GM21619 (cell line): ENCODE measurements around the gene STKLD1.
"Not testable (repeated sequence)": the region's sequence is repeated elsewhere in the genome, so short reads cannot be mapped to it uniquely, and the experiment has no call there.

Experiments
- ATAC-seq: cut with Tn5 transposase; IDR thresholded peaks from one replicate; pipeline ENCODE4 v1.9.1; 2021; ENCODE audit not compliant: unreplicated experiment

Gene STKLD1

GRCh38 chr9:133360400-133361393 is 15.5 kb upstream of the STKLD1 start:
- no peak for ATAC-seq

- ATAC-seq = no peak
Observed at GRCh38 chr9:133361507-133362092, 14.6 kb upstream of the STKLD1 start.

DNA sequence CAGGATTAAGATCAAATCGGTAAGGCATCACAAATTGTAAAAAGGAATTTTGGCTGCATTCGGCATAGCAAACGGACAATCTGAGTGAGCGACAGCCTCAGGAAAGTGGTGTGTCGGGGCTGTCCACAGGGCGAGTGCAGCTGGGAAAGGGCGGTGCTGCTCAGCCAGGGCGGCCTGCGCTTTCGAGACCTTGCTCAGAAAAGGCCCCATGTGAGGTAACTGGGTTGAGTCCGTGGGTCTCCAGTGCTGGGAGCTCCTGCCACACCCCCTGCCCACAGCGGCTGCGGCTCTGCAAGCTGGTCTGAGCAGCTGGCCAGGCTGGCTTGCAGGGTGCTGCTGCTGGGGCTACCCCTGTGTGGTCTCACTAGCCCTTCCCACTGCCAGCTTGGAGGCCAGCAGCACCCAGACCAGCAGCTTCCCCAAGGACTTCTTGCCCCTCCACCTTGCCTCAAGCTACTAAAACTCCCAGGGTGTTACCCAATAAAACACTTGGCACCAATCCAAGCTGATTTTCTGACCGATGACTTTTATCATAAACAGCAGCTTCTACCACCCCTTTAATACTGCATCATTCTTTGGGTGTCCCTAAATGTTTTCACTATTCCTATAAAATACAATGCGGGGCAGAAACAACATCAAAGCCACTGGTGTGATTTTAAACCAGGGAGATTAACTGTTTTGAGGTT is 13.7 kb upstream of the STKLD1 start:
- no peak for ATAC-seq

GRCh38 chr9:133366435-133366834 is 9.7 kb upstream of the STKLD1 start:
- ATAC-seq = no peak

- no peak for ATAC-seq
Observed at GRCh38 chr9:133367221-133367620, 8.9 kb upstream of the STKLD1 start.

DNA sequence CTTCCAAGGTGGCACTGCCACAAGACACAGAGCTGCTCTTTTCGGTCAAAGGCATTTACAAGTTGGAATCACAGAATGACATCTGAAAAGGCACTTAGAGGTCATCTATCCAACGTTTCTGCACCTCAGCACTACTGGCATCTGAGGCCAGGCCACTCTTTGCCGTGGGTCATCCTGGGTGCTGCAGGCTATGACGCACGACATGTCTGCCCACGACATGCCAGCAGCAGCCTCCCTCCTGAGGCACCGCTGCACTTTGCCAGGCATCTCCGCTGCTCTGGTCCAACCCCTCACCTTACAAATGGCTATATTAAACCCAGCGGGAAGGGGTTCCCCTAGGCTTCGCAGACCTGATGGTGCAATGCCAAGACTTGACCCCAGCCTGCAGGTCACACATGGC is 8.4 kb upstream of the STKLD1 start:
- no peak for ATAC-seq

- ATAC-seq = no peak
Observed at GRCh38 chr9:133368249-133368881, 7.8 kb upstream of the STKLD1 start.

- no peak for ATAC-seq
Observed at GRCh38 chr9:133369422-133369821, 6.7 kb upstream of the STKLD1 start.

- ATAC-seq = no peak
Observed at GRCh38 chr9:133369933-133370332, 6.2 kb upstream of the STKLD1 start.

DNA sequence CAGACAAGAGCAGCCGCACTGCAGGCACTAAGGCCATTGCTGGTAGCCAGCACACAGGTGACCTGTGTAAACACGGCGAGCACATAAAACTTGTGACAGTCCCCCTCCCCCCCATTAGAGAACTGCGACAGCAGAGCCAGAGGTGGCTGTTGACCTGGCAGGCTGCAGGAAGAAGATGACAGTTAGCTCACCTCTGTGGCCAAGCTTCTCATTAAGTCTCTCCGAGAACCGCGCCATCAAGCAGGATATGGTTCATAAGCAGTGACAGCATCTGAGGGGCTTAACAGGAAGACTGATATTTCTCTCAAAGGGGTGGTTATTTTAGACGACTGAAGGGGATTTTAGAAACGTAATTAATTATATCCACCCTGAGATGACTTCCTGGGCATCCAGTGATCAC is 5.5 kb upstream of the STKLD1 start:
- ATAC-seq = no peak

DNA sequence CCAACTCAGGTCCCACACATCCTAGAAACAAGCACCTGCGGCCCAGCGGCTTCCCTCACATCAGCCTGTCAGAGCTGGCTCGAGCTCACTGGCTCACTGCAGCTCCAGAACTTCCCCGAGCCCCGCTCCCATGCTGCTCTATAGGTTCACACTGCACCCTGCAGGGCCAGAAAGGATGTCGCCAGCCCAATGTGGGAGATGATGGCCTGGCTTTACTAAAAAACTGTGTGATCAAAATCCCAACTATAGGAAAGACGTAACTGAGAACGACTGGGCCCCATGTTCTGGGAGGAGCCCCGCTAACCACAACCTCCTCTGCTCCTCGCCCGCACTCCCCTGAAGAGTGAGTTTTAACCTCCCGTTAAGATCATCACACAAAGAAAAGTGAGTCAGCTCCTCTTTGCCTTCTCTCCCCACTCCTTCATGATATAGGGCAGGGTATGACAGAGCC is 4.9 kb upstream of the STKLD1 start:
- no peak for ATAC-seq

DNA sequence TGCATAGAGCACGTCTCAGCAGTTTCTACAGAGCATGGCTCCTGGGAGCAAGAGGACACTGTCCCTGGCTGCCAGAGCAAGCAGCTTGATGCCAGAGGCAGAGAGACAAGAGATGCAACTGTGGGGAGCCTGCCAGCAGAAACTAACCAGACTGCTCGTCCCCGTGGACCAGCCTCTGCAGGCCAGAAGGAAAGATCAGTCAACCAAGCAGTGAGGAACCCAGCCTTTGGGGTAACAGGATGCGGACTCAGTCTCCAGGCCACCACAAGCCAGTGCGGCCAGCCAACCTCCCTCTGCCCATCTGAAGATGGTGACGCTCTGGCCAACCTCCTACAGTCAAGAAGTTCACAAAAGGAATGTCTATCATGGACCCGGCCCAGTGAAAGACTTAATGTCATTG is 4.0 kb upstream of the STKLD1 start:
- no peak for ATAC-seq

DNA sequence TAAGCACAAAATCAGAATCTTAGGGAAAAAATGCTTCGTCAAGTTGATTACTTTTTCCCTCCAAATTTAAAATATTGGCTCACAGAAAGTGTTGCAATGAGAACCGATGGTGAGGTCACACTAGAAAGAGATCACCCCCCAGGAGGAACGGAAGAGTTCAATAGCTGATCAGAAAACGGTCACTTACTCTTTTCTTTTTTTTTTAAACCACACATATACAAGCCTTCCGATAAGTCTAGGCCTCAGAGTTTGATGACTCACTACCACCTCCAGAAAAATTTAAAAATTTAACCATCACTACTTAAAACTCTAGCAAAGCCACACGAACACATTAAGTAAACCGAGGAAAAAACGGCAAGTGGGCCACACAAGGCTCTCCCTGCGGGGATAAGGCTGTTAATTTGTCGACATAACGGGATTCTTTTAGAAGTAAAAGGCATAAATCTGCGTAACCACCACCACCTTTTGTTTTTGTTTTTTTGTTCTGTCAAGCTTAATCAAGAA is 1.5 kb upstream of the STKLD1 start:
- ATAC-seq = no peak

DNA sequence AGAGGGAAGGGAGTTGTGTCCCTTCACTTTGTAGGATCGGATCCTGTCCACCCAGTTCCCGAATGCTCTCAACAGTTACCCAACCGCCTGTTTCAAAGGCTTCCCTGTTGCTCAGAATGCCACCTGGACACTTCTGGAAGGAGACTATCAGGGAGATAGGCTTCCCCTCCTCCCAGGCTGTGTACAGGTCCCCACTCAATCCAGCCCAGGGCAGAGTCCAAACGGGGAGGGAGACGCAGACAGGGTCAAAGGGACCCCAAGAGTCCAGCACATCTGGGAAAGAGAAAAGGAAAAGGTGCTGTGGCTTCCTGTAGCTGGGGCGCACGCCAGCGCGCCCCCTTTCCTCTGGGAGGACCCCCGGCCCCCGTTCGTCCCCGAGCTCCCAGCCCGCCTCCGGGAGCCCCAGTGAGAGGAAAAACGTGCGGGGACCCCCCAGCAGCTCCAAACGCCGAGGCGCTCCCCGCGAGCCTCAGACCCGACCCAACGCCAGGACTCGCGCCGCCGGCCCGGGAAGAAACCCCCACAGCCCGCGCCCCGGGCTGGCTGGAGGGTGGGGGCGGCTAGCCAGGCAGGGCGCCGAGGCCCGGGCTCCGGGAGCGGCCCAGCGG is 946 bp upstream of the STKLD1 start:
- peak; percentile 17 for ATAC-seq

GRCh38 chr9:133377280-133377679 is 1.1 kb downstream of the STKLD1 start:
- ATAC-seq = not testable (repeated sequence)

DNA sequence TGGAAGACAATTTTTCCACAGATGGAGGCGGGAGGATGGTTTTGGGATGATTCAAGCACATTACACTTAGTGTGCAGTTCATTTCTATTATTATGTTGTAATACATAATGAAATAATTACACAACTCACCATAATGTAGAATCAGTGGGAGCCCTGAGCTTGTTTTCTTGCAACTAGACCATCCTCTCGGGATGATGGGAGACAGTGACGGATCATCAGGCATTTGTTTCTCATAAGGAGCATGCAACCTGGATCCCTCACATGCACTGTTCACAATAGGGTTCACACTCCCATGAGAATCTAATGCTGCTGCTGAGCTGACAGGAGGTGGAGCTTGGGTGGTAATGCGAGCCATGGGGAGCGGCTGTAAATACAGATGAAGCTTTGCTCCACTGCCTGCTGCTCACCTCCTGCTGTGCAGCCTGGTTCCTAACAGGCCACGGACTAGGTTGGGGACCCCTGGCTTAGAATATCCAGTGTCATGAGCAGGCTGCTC is 1.6 kb downstream of the STKLD1 start:
- ATAC-seq = no peak

GRCh38 chr9:133378408-133378962 is 2.3 kb downstream of the STKLD1 start:
- no peak for ATAC-seq

- no peak for ATAC-seq
Observed at GRCh38 chr9:133379153-133380086, 3.3 kb downstream of the STKLD1 start.

DNA sequence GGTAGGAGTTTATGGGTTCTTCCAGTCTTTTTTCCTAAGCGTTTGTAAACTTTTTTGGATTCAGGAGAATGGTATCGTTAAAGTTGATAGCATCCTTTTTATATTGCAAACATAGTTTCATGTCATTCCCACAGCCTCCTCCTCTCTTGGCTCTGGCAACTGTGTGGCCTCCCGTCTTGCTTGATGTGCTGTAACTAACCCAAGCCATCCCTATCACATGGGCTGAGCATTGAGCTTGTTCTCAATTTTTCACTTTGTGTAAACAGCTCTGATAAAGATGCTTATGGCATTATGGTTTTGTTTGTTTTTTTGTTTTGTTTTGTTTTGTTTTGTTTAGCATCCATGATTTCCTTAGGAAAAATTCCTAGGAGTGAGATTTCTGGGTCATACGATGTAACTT is 4.6 kb downstream of the STKLD1 start:
- no peak for ATAC-seq
